GM10266 (cell line): ENCODE measurements around the gene XDH.

ENCODE experiments used
- DNase-seq: peaks from one replicate; pipeline ENCODE4 v3.0.0; 2012; ENCODE audit errors: extremely low spot score
- TF ChIP-seq, protein P1 (sequence below): IDR thresholded peaks from 2 replicates; pipeline ENCODE4 v1.5.1; 2012; ENCODE audit warnings: mild to moderate bottlenecking, low read depth; ENCODE audit not compliant: control insufficient read depth, insufficient read depth; ENCODE audit errors: missing control alignments

XDH gene

GRCh38 chr2:31359229-31359628 is 55.3 kb downstream of the XDH start:
- TF ChIP-seq, protein P1, sequence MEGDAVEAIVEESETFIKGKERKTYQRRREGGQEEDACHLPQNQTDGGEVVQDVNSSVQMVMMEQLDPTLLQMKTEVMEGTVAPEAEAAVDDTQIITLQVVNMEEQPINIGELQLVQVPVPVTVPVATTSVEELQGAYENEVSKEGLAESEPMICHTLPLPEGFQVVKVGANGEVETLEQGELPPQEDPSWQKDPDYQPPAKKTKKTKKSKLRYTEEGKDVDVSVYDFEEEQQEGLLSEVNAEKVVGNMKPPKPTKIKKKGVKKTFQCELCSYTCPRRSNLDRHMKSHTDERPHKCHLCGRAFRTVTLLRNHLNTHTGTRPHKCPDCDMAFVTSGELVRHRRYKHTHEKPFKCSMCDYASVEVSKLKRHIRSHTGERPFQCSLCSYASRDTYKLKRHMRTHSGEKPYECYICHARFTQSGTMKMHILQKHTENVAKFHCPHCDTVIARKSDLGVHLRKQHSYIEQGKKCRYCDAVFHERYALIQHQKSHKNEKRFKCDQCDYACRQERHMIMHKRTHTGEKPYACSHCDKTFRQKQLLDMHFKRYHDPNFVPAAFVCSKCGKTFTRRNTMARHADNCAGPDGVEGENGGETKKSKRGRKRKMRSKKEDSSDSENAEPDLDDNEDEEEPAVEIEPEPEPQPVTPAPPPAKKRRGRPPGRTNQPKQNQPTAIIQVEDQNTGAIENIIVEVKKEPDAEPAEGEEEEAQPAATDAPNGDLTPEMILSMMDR: no peak

DNA sequence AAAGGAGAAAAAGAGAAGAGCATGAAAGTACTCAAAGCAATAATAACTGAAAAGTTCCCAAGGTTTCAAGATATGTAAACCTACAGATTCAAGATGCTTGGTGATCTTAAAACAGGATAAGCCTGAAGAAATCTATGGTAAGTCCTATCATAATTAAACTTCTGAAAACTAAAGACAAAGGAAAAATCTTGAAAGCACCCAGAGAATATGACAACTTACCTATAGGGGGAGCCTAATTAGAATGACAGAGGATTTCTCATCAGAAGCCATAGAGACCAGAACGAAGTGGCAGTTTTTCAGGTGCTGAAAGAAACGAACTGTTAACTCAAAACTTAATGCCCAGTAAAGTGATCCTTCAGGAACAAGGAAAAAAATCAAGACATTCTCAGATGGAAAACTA is 59.7 kb downstream of the XDH start:
- DNase-seq: no peak

More at GRCh38 chr2:31359229-31359628, 55.3 kb downstream of the XDH start:
- no peak for DNase-seq

GRCh38 chr2:31353179-31353578 is 61.4 kb downstream of the XDH start:
- DNase-seq: no peak
- TF ChIP-seq, protein P1: no peak

More for the DNA sequence above, 59.7 kb downstream of the XDH start:
- TF ChIP-seq, protein P1: no peak

- TF ChIP-seq, protein P1: no peak
- DNase-seq: no peak
Observed at GRCh38 chr2:31349684-31350083, 64.9 kb downstream of the XDH start.

GRCh38 chr2:31349160-31349559 is 65.4 kb downstream of the XDH start:
- no peak for DNase-seq
- TF ChIP-seq, protein P1: no peak

- TF ChIP-seq, protein P1: no peak
- no peak for DNase-seq
Observed at GRCh38 chr2:31348618-31349017, 65.9 kb downstream of the XDH start.

DNA sequence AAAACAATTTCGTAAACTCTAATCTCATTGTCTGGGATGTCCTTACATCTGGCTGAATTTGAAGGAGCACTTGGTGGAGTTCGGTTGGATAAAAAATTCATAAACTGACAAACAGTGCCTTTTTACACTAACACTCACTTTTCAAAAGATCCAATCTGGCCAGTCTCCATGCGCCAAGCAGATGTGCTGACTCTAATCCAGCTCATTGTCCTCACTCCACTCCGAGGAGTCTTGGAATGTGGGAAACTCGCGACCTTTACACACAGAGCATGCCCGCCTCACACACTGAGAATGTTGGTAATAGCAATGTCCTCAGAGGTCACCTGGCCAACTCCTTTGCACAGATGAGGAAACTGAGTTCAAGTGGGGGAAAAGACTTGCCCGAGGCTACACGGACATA is 66.8 kb downstream of the XDH start:
- TF ChIP-seq, protein P1: no peak
- no peak for DNase-seq
